SU-DHL-6 (cell line): ENCODE measurements around the gene TCF4.

Experiments
- H2AFZ ChIP-seq: fragments of 200-600 bp; sonication (generic); 2 replicates; pipeline ENCODE4 v1.6.1; 2014; ENCODE audit warnings: low read depth, mild to moderate bottlenecking, moderate library complexity, mixed read lengths, antibody characterized with exemption, low read length; ENCODE audit not compliant: severe bottlenecking
- H3F3A ChIP-seq: fragments of 200-600 bp; shearing (Covaris generic); 2 replicates; pipeline ENCODE4 v1.6.0; 2016; ENCODE audit warnings: antibody characterized with exemption, mild to moderate bottlenecking; ENCODE audit not compliant: insufficient read depth
- H3K27ac ChIP-seq: fragments of 200-600 bp; sonication (generic); 2 replicates; pipeline ENCODE4 v1.5.1; 2016; ENCODE audit warnings: low read depth, mild to moderate bottlenecking, low read length, moderate library complexity, mixed read lengths
- H3K27me3 ChIP-seq: fragments of 200-600 bp; sonication (generic), shearing (Covaris generic); 2 replicates; pipeline ENCODE4 v1.6.0; 2014; ENCODE audit warnings: mild to moderate bottlenecking, low read length
- H3K36me3 ChIP-seq: fragments of 200-600 bp; sonication (generic); 2 replicates; pipeline ENCODE4 v1.6.1; 2014; ENCODE audit warnings: mild to moderate bottlenecking, low read length, mixed read lengths
- H3K4me2 ChIP-seq: fragments of 300-600, 200-600 bp; shearing (Covaris generic), sonication (generic); 2 replicates; pipeline ENCODE4 v1.6.0; 2014; ENCODE audit warnings: low read length, low read depth, mild to moderate bottlenecking; ENCODE audit not compliant: poor library complexity, severe bottlenecking
- H3K4me3 ChIP-seq: fragments of 200-600 bp; sonication (generic); 2 replicates; pipeline ENCODE4 v1.5.1; 2014; ENCODE audit warnings: antibody characterized with exemption, low read length, mild to moderate bottlenecking, mixed read lengths; ENCODE audit not compliant: insufficient read depth, poor library complexity, severe bottlenecking
- H3K79me2 ChIP-seq: fragments of 200-600 bp; sonication (generic); 2 replicates; pipeline ENCODE4 v1.6.1; 2014; ENCODE audit warnings: mild to moderate bottlenecking, low read length, moderate library complexity; ENCODE audit not compliant: insufficient read depth
- H3K9ac ChIP-seq: fragments of 200-600 bp; sonication (generic); 2 replicates; pipeline ENCODE4 v1.7.0; 2014; ENCODE audit warnings: mild to moderate bottlenecking, low read length
- H3K9me2 ChIP-seq: fragments of 200-600 bp; sonication (generic); replicated peaks from 2 replicates; pipeline ENCODE4 v1.6.1; 2014; ENCODE audit warnings: low read length; ENCODE audit not compliant: insufficient read depth
- H3K9me3 ChIP-seq: fragments of 200-600 bp; sonication (generic); 2 replicates; pipeline ENCODE4 v1.6.1; 2014; ENCODE audit warnings: low read length, mixed read lengths; ENCODE audit not compliant: insufficient read depth
- H4K20me1 ChIP-seq: fragments of 200-600 bp; sonication (generic); 2 replicates; pipeline ENCODE4 v1.6.1; 2014; ENCODE audit warnings: low read depth, mild to moderate bottlenecking, antibody characterized with exemption, low read length, moderate library complexity, mixed read lengths
- CTCF ChIP-seq: fragments of 200-600 bp; sonication (generic); IDR thresholded peaks from one replicate; pipeline ENCODE4 v1.5.1; 2017; ENCODE audit warnings: antibody characterized with exemption, mild to moderate bottlenecking, low read length, moderate library complexity; ENCODE audit not compliant: insufficient read depth, poor library complexity, severe bottlenecking
- EZH2phosphoT487 ChIP-seq: fragments of 200-600 bp; sonication (generic), shearing (Covaris generic); conservative IDR thresholded peaks from 2 replicates; pipeline ENCODE4 v1.6.1; 2018; ENCODE audit warnings: mild to moderate bottlenecking, antibody characterized with exemption, low read length, moderate library complexity, mixed read lengths

Gene TCF4

DNA sequence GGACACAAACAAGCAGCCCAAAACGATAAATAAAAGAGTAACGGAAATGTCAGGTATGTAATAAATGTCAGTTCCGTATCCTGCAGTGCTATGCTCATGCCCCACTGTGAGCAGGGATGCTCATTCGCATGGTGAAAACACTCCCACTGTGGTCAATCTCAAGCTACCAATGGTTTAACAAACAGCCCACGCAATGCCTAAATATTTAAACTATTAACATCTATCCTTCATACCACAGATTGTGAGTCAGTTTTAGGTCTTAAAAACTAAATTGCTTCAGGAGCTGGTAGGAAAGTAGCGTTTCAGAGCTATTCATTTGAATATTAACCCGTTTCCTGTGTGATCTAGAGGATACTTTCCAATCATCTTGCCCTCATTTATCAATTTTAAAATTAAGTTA is 207.4 kb downstream of the TCF4 start:
- Histone ChIP-seq H3K9me3 (no peaks in the 10 kb centered on the region), H3K79me2 (no peaks in the 10 kb centered on the region), H3K27me3 (peaks cover 2% of the 10 kb centered on the region; the same call in 1 of the 2 replicates), H3K4me3 (no peak overlapping the region), H3K9me2 (no peaks in the 10 kb centered on the region), H3K36me3 (no peaks in the 10 kb centered on the region), H3K27ac (no peak overlapping the region), H3K9ac (no peak overlapping the region), H3F3A (no peaks in the 10 kb centered on the region), H4K20me1 (no peaks in the 10 kb centered on the region), H2AFZ (no peak overlapping the region), H3K4me2 (no peak overlapping the region)
- TF ChIP-seq CTCF (no peak), EZH2phosphoT487 (no peak)

DNA sequence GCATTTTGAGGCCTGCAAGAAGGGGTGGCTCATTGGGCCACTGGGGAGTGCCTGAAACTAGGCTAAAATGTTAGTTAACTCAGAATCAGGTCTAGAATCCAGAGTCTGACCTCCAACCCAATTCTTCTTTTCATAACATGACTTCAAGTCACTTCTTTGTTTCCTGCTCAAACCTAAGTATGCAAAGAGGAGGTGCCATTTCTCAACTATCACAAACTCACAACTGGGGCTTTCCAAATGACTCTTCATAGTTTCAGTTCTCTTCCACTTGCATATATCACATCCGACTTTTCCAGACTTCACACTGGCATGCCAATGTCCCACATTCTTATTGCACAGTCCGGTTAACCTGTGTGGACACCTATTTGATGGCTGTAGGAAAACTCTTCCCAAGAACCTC is 211.6 kb downstream of the TCF4 start:
- H3K36me3 ChIP-seq = no peaks in the 10 kb centered on the region
- no peaks in the 10 kb centered on the region for H3F3A ChIP-seq
- no peak for TF ChIP-seq CTCF
- TF ChIP-seq EZH2phosphoT487 = no peak
- H3K27me3 ChIP-seq = 0 out of 2 replicates have a peak, but pooled peaks cover 2% of the 10 kb centered on the region
- H4K20me1 ChIP-seq = no peaks in the 10 kb centered on the region
- no peaks in the 10 kb centered on the region for H3K9me3 ChIP-seq
- no peak overlapping the region for H3K9ac ChIP-seq
- H2AFZ ChIP-seq = no peak overlapping the region
- H3K4me3 ChIP-seq = no peak overlapping the region
- no peak overlapping the region for H3K4me2 ChIP-seq
- H3K9me2 ChIP-seq = no peaks in the 10 kb centered on the region
- no peak overlapping the region for H3K27ac ChIP-seq
- no peaks in the 10 kb centered on the region for H3K79me2 ChIP-seq

DNA sequence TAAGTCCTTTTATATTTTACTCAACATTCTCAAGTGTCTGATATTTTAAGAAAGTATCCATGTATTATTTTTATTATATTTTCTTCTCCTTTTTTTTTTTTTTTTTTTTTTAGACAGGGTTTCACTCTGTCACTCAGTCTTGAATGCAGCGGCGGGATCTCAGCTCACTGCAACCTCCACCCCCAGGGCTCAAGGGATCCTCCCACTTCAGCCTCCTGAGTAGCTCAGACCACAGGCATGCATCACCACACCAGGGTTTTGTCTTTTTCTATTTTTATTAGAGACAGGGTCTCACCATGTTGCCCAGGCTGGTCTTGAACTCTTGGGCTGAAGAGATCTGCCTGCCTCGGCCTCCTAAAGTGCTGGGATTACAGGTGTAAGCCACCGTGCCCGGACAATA is 212.1 kb downstream of the TCF4 start:
- Histone ChIP-seq H3K4me3 (no peak overlapping the region), H3K9ac (no peak overlapping the region), H3K27me3 (0 out of 2 replicates have a peak, but pooled peaks cover 2% of the 10 kb centered on the region), H3K79me2 (no peaks in the 10 kb centered on the region), H3K9me3 (no peaks in the 10 kb centered on the region), H3K4me2 (no peak overlapping the region), H3F3A (no peaks in the 10 kb centered on the region), H3K36me3 (no peaks in the 10 kb centered on the region), H3K9me2 (no peaks in the 10 kb centered on the region), H2AFZ (no peak overlapping the region), H4K20me1 (no peaks in the 10 kb centered on the region), H3K27ac (no peak overlapping the region)
- TF ChIP-seq EZH2phosphoT487 (no peak), CTCF (no peak)
